K562 (cell line): ENCODE results near the gene MYL3.

ENCODE experiments used
- ARNT ChIP-seq, 2 experiments: fragments of 450-650 bp; IDR thresholded peaks; 2 replicates each; pipeline ENCODE4 v1.6.1; 2016; ENCODE audit warnings: mild to moderate bottlenecking in 1 of 2
- FOXJ3 ChIP-seq: sonication (generic); formaldehyde crosslinking; IDR thresholded peaks from 2 replicates; pipeline ENCODE4 v1.4.0; 2020; ENCODE audit warnings: mild to moderate bottlenecking, missing genetic modification reagents
- L3MBTL2 ChIP-seq: fragments of 450-650 bp; IDR thresholded peaks from 2 replicates; pipeline ENCODE4 v1.6.1; 2016; ENCODE audit warnings: mild to moderate bottlenecking, moderate library complexity
- POLR2A ChIP-seq: fragments of 450-650 bp; conservative IDR thresholded peaks from 2 replicates; pipeline ENCODE4 v1.6.1; 2016
- POLR3G ChIP-seq: IDR thresholded peaks from 2 replicates; pipeline ENCODE4 v1.6.1; 2011; ENCODE audit not compliant: insufficient read length, insufficient replicate concordance; ENCODE audit errors: extremely low read depth
- TEAD4 ChIP-seq, 2 experiments: sonication (generic) in 1 of 2; formaldehyde crosslinking in 1 of 2; IDR thresholded peaks; 2 replicates each; pipeline versions ENCODE4 v1.6.1 to v1.8.0; 2012 to 2022; ENCODE audit warnings: borderline replicate concordance in 1 of 2, inconsistent platforms in 1 of 2, low read length in 1 of 2, mild to moderate bottlenecking in 1 of 2, missing genetic modification reagents in 1 of 2
- TF ChIP-seq, protein P1 (sequence below): fragments of 450-650 bp; formaldehyde crosslinking; IDR thresholded peaks from 2 replicates; pipeline ENCODE4 v1.4.0; 2020; ENCODE audit warnings: mild to moderate bottlenecking, mixed read lengths

DNA sequence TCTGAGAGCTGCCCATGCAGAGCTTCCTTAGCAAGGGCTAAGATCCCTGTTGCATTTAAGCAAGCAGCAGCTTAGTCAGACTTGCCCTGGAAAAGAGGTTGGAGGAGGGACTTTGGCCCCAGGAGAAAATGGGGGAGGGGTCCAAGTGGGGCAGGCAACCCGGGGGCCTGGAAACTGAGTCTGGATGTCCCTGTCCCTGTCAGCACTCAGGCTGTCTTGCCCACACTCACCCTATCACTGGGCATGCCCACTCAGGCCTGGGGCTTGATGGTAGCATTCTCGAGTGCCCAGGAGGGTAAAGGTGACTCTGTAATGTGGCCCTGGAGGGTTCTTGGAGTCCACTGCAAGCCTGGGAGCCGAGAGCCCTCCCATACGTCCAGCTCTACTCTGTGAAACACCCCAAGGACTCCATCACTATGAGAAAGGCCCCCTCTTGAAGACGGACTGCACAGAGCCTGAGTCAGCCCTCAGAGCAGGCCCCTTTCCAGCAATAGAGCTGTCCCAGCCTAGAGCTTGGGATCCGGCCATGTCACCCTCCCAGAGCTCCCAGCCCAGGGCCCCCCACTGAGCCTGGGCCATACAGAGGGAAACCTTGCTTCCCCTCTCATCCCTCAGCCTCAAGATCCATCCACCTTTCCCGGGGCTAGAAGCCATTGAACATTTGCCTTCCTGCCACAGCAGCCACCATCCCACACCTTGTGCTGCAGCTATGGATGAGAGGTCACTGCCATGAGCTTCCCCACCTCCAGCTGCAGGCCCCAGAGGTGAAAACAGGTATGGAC is 13.4 kb downstream of the MYL3 start:
- TF ChIP-seq POLR2A (no peak), FOXJ3 (CRISPR knock-in tag) (no peak), L3MBTL2 (no peak), ARNT (IDR thresholded peaks at IDR 0.05) (no peak), POLR3G (no peak), TEAD4 (IDR thresholded peaks at IDR 0.05; ENCODE audit: low read length) (no peak), TEAD4 (CRISPR knock-in tag; IDR thresholded peaks at IDR 0.05; ENCODE audit: borderline replicate concordance) (no peak)
- TF ChIP-seq, protein P1, sequence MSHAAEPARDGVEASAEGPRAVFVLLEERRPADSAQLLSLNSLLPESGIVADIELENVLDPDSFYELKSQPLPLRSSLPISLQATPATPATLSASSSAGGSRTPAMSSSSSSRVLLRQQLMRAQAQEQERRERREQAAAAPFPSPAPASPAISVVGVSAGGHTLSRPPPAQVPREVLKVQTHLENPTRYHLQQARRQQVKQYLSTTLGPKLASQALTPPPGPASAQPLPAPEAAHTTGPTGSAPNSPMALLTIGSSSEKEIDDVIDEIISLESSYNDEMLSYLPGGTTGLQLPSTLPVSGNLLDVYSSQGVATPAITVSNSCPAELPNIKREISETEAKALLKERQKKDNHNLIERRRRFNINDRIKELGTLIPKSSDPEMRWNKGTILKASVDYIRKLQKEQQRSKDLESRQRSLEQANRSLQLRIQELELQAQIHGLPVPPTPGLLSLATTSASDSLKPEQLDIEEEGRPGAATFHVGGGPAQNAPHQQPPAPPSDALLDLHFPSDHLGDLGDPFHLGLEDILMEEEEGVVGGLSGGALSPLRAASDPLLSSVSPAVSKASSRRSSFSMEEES: no peak
